ENCODE results near the gene C2orf68.
"Not testable (repeated sequence)": the region's sequence is repeated elsewhere in the genome, so short reads cannot be mapped to it uniquely, and the experiment has no call there.

The C2orf68 gene

GRCh38 chr2:85579266-85579935 lies 32.5 kb downstream of the C2orf68 start:
- DNase-seq (ENCODE audit: low read depth): no peak

DNA sequence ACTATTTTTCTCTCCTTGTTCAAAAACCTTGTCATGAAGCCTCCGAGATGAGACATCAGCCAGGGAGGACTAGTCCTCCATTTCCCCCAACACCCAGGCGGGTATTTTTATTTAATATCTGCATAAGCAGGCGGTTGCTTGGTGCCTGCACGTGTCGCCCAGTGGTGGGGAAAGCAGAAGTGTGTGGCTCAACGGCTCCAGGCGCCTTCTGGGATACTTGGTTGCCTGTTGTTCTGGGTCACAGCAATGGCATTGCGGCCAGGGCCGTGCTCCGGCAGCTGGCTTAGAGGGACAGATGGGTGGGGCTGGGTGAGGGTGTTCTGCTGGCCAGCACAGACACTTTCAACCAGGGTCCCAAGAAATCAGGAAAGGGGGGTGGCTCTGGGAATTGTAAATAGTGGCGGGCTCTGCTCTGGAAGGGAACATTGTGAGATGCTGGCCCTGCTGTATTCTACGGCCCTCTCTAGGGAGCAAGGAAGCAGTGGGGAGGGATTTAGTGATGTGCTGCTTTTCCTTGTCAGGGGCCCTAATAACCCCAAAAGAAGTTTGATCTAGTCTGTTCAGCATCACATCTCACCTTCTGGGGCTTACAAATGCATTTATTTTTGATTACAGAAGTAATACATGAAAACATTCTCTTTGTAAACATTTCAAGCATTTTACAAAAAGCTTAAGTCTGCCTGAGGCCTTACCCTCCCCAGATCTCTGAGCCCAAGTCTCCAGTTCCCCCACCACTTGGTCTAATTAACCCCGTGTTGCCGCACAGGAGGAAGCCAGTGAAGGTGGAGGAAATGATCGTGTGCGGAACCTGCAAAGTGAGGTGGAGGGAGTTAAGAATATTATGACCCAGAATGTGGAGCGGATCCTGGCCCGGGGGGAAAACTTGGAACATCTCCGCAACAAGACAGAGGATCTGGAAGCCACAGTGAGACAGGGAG lies 33.4 kb downstream of the C2orf68 start:
- DNase-seq (ENCODE audit: low read depth): no peak

DNA sequence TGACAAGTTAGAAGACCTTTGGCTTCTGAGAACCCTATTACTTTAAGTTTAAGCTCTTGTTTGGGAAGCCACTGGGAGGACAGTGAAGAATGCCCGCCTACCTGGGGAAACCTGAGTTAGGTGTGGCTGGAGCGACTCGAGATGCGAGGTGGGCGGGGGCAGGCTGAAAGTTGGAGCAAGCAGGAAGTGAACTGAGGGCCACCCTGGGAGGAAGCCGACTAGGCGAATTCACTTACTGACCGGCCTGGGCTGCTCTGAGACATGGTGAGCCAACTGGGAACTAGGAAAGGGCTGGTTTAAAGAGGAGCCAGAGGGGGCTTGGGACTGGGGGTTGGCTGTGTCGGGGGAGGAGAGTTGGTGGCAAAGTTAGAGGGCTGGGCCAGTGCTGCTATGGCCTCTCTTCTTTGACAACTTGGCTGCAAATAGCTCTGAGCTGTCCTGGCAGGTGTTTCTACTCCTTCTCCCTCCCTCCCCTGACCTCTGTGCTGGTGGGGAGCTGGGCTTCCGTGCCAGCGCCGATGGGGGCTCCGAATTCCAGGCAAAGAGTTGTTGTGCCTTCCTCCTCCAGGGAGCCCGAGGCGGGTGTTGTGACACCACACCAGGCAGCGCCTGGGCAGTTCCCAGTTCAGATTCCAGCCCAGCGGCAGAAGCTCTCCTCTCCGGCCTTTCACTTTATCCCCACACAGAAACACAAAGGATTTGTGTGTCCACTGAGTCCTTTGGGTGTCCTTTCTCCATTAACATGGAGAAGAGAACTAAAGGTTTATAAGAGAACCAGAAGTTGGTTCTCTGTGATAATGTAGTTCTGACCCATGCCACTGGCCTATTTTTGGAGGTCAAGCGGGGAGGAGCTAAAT lies 34.3 kb downstream of the C2orf68 start, which contains the start of gene VAMP8:
TSS of gene VAMP8 (plus strand) at position 201 of the 857 bp plus-strand sequence. CDS start at position 262, 61 bp downstream.
- DNase-seq (ENCODE audit: low read depth): no peak

DNA sequence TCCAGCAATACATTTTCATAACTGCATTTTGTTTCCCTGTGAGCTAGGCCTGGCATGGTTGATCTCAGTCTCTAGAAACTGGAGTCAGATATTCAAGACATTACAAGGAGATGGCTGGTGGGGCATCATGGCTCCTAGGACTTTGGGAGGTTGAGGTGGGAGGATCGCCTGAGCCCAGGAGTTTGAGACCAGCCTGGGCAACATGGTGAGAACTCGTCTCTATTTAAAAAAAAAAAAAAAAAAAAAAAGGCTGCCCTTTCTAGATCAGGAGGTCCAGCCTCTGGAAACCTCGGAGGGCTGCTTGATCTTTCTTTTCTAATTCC lies 34.8 kb downstream of the C2orf68 start:
- DNase-seq (ENCODE audit: low read depth): no peak

DNA sequence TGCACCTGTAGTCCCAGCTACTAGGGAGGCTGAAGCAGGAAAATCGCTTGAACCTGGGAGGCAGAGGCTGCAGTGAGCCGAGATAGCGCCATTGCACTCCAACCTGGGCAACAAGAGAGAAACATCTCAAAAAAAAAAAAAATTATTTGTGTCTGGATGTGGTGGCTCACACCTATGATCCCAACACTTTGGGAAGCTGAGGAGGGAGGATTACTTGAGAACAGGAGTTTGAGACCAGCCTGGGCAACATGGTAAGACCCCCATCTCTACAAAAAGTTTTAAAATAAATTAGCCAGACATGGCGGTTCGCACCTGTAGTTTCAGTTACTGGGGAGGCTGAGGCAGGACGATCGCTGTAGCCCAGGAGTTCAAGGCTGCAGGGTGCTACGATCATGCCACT lies 36.1 kb downstream of the C2orf68 start:
- no peak for DNase-seq (ENCODE audit: low read depth)

GRCh38 chr2:85566265-85566664 lies 45.6 kb downstream of the C2orf68 start:
- DNase-seq (ENCODE audit: low read depth): no peak

DNA sequence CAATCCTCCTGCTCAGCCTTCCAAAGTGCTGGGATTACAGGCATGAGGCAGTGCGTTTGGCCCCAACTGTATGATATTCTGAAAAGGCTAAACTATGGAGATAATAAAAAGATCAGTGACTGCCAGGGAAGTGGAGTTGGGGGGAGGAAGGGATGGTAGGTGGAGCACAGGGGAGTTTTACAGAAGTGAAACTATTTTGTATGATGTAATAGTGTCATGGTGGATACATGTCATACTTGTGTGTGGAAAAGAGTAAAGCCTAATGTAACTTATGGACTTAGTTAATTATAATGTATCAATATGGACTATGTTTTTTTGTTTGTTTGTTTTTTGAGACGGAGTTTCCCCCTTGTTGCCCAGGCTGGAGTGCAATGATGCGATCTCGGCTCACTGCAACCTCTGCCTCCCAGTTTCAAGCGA lies 47.7 kb downstream of the C2orf68 start:
- no peak for DNase-seq (ENCODE audit: low read depth)

GRCh38 chr2:85561280-85562212 lies 50.3 kb downstream of the C2orf68 start, which contains the start of gene GGCX:
Gene GGCX (minus strand): TSS chr2:85561493. CDS start chr2:85561428, 65 bp downstream.
- peak; percentile 91 for DNase-seq (ENCODE audit: low read depth)

- DNase-seq (ENCODE audit: low read depth): no peak
Measured at GRCh38 chr2:85560812-85561279, 51.0 kb downstream of the C2orf68 start.

DNA sequence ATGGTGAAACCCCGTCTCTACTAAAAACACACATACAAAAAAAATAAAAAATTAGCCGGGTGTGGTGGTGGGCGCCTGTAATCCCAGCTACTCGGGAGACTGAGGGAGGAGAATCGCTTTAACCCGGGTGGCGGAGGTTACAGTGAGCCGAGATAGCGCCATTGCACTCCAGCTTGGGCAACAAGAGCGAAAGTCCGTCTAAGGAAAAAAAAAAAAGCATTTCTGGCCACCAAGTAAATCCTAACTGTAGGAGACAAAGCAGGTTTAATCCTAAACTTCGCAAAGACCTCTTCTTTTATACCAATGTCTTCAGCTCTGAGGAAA lies 51.5 kb downstream of the C2orf68 start:
- DNase-seq (ENCODE audit: low read depth): not testable (repeated sequence)

DNA sequence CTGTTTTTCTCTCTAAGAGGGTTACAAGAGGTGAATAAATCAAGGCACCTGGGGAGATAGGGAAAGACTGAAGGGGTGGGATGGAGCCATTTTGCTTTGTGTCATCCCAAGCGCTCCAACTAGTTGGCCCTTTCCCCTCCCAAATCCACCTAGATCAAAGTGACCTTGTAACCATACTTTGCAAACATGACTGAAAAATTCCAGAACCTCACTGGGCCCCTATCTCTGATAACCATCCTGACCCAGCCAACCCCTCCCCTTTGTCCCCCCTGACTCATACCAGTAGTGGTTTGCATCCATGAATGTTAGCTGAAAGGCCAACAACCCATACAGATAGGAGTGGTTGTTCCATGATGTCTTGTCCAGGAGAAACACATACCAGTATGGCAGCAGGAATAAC lies 53.7 kb downstream of the C2orf68 start:
- no peak for DNase-seq (ENCODE audit: low read depth)

DNA sequence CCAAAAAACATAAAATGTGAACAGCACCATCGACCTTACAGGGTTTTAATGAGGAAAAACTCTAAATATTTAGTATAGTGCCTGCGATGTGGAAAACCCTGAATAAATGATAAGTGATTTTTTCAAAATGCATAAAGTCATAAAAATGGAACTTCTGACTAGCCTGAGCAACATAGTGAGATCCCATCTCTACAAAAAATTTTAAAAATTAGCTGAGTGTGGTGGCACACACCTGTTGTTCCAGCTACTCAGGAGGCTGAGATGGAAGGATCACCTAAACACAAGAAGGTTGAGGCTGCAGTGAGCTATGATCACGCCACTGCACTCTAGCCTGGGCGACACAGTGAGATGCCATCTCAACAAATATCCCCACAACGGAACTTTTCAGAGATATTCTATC lies 54.7 kb downstream of the C2orf68 start:
- no peak for DNase-seq (ENCODE audit: low read depth)
